ENCODE results near the gene FOXC1.

GRCh38 chr6:1576711-1577110 lies 33.0 kb upstream of the FOXC1 start:
- no peak for TF ChIP-seq CTCF (IDR thresholded peaks at IDR 0.05; ENCODE audit: insufficient read depth, low read depth, low read length)
- no peak for TF ChIP-seq EZH2 (IDR thresholded peaks at IDR 0.05; ENCODE audit: insufficient read depth, low read length)
